ENCODE measurements around the gene UBXN2A.
"Not testable (repeated sequence)": the region's sequence is repeated elsewhere in the genome, so short reads cannot be mapped to it uniquely, and the experiment has no call there.

The UBXN2A gene

DNA sequence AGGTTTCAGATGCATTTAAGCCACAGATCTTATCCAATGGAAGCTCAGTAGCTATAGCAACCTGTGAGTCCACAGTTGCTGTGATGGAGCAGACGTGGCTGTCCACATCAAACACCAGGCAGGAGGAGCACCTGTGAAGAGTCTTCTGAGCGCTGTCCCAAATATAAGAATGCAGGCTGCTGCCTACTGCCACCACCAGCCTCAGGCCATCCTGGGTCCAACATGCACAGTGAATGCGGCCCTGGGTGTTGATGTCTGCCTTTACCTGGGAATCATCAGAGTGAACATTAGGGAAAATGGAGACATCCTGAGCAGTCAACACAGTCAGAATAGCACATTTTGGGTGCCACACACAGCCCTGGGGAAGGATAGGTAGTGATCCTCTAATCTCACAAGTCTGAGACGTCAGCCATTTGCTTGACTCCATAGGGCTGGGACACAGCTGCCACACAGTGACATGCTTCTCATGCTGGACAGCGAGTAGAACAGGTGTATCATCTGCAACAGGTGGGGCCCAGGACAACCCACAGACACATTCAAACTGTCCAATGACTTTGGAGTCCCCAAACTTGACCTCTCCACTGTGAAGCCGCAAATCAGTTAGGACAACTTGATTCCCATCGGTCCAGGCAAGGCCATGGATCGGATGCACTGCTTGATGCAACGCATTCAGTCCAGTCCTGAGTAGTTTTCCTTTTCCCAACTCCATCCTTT is 98.7 kb downstream of the UBXN2A start:
- intact Hi-C loops (cut with DNase I), result no loop called here
- DNase-seq, result no peak

DNA sequence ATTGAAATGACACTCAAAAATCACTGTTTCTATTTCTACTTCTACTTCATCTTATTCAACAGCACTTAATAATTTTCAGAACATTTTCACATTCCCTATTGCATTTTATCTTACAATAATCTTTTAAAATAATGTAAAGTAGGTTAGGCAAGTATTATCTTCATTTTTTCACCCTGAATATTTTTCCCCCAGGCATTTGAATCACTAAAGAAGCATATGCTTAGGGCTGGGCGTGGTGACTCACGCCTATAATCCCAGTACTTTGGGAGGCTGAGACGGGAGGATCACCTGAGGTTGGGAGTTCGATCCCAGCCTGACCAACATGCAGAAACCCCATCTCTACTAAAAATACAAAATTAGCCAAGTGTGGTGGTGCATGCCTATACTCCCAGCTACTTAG is 100.2 kb downstream of the UBXN2A start:
- no peak for DNase-seq
- intact Hi-C loops (cut with DNase I), result no loop called here

GRCh38 chr2:24043133-24043532 is 102.9 kb downstream of the UBXN2A start:
- intact Hi-C loops (cut with DNase I); DNase-seq: not testable (repeated sequence)

DNA sequence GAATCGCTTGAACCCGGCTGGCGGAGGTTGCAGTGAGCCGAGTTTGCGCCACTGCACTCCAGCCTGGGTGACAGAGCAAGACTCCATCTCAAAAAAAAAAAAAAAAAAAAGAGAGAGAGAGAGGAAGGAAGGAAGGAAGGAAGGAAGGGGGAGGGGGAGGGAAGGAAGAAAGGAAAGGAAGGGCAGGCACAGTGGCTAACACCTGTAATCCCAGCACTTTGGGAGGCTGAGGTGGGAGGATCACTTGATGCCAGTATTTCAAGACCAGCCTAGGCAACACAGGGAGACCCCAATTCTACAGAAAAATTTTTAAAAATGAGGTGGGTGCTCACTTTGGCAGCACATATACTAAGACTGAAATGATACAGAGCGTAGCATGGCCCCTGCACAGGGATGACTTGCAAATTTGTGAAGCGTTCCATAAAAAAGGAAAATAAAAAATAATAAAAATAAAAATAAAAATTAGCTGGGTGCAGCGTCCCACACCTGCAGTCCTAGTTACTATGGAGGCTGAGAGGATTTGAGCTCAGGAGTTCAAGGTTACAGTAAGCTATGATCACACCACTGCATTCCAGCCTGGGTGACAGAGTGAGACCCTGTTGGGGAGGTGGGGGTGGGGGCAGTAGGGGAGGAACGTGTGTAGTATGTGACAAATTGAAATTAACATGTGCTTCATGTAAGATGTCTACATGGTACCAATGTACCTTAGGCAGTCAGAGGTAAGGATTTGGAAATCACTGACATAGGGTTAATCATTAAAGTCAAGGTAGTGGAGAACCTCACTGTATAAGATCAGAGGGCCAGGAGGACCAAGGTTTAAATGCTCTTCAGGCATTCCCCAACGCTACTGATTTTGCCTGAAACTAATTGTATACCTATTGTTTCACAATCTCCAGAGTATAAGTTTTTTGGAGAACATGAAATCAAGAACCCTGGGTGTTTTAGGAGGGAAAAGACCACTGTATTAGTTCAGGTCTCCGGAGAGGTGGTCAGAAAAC is 105.5 kb downstream of the UBXN2A start:
- intact Hi-C loops (cut with DNase I), result no loop called here
- no peak for DNase-seq

- no peak for DNase-seq
- intact Hi-C loops (cut with DNase I), result no loop called here
These were observed 106.3 kb downstream of the UBXN2A start for GRCh38 chr2:24046599-24046929.

DNA sequence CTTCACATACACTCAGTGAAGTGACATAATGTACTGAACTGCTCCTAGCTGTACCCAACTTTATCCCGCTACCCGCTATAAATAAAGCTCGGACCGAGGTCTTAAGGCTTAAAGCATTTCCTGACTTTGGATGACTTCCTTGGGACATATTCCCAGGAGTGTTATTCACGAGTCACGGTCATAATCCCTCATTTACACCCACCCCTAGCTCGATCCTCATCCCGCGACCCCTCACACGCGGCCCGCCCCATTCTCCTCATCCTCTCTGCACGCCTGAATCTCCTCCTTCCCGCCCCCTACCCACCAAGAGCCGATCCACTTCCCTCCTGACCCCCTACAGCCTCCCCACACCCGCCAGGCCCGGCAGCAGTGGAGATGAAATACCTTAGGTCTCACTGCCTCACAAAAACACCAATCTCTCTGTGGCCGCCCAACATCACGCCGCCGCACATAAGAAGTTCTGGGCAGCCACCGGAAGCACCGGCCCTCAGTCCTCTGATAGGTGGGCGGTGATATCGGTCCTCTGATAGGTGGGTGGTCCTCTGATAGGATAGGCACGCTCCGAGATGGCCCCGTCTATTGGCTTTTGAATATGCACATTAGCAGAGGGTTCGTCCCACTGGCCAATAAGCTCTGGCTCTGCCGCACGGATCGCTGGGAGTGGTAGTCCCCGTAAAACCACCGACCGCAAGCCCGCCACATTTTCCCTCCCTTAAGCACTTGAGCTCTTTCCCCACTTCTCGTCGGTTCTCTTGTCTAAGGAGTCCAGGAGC is 106.9 kb downstream of the UBXN2A start, which contains the start of gene WDCP:
Gene WDCP (minus strand): TSS at position 462 of the 773 bp plus-strand sequence. CDS start 7,897 bp downstream, outside the sequence.
- DNase-seq, result peak; percentile 94 to 99 (median 98)
- intact Hi-C loops (cut with DNase I), result loop anchor here (1.0 kb wide), 1 partner anchor 106 kb away; no protein-coding TSS in a partner anchor

DNA sequence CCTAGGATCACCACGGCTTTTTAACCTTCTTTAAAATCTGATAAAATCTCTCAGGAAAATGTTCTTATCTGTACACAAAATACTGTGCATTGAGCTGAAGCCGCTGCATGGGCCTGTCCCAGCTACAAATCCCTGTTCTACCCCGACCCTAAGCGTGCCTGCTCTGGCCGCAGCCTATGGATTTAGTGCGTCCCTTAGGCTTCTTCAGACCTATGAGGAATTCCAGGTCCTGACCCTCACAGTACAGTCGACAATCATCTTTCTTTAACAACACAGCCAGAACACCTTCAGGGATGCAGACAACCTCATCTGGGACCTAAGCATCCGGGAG is 107.4 kb downstream of the UBXN2A start:
- intact Hi-C loops (cut with DNase I), result loop anchor here (1.0 to 2.0 kb wide), 2 partner anchors 106 to 121 kb away; partner anchors contain the start of gene ATAD2B
- DNase-seq, result no peak

DNA sequence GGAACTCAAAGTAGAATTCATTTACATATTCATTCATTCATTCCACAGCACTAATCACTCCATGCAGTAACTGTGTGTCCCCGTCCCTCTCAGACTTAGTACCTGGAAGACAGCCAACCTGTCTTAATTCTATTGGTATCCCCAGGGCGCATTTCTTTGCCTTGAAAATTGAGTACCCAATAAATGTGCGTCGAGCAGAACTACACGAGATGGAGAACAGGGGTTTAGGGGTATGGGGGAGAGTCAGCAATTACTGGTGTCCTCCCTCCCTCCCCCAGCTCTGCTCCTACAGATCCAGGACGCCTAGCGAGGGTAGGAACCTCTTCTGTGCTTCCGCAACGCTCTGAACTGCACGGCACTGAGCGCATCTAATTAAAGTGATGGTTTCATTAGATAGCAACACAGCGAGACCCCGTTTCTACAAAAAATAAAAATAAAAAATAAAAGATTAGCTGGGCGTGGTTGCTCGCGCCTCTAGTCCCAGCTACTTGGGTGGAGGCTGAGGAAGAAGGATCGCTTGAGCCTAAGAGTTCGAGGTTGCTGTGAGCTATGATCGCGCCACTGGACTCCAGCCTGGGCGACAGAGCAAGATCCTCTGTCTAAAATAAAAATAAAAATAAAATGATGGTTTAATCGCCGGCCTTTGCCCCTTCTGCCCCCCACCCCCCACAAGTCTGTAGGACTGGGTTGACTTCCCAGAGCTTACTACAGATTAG is 108.7 kb downstream of the UBXN2A start:
- no peak for DNase-seq
- intact Hi-C loops (cut with DNase I), result loop anchor here (2.0 kb wide), 1 partner anchor 122 kb away; the partner anchor contains the start of gene ATAD2B

- DNase-seq, result peak in 9 of 10 donors; percentile 26 to 93 (median 58)
These were observed 109.3 kb downstream of the UBXN2A start, which contains the start of gene FKBP1B for GRCh38 chr2:24049485-24050021. FKBP1B (plus strand) TSS chr2:24049741; CDS start chr2:24049850, 109 bp downstream.

GRCh38 chr2:24050041-24050979 is 110.0 kb downstream of the UBXN2A start:
- intact Hi-C loops (cut with DNase I), result no loop called here
- peak in 9 of 10 donors; percentile 17 to 90 (median 42) for DNase-seq

More at GRCh38 chr2:24049485-24050021, 109.3 kb downstream of the UBXN2A start, which contains the start of gene FKBP1B:
- intact Hi-C loops (cut with DNase I), result loop anchor here (2.0 kb wide), 1 partner anchor 123 kb away; the partner anchor contains the start of gene ATAD2B

DNA sequence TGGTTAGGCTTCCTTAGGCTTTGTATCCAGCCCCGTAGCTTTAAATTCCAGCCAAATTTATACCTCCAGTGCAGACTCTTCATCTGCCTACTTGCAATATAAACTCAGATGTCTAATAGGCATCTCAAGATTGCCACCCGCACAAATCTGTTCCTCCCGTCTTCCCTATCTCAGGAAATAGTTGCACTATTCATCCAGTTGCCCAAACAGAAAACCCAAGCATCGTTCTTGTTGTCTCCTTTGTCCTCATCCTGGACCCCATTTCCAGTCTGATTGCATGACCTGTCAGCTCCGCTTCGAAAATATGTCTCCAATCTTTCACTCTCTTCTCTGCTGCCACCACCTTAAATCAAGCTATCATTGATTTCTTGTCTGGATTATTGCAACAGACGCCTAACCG is 111.6 kb downstream of the UBXN2A start:
- intact Hi-C loops (cut with DNase I), result no loop called here
- DNase-seq, result no peak

DNA sequence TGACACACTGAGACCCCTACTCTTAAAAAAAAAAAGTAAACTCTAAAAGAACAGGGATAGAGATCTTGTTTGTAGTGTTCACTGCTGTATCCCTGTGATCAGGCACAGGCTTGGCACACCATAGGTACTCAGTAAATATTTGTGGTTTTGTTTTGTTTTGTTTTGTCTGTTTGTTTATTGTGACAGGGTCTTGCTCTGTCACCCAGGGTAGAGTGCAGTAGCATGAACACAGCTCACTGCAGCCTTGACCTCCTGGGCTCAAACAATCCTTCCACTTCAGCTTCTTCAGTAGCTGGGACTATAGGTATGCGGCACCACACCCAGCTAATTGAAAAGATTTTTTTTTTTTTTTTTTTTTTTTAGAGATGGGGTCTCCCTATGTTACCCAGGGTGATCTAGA is 112.7 kb downstream of the UBXN2A start:
- intact Hi-C loops (cut with DNase I), result no loop called here
- no peak for DNase-seq
